Activated T-cell treated with anti-CD3 and anti-CD28 coated beads, Interleukin-2, amount 50 U/mL, for 24 hours (primary cell): ENCODE data around the gene AADACL4.

ENCODE experiments used
- DNase-seq: peaks from one replicate; pipeline ENCODE4 v3.0.0-alpha.2; 2020
- H3K27ac Mint-ChIP-seq: 2 replicates; pipeline ENCODE4 v1.8.0; 2020; ENCODE audit warnings: mild to moderate bottlenecking, mixed read lengths
- H3K27me3 Mint-ChIP-seq: 2 replicates; pipeline ENCODE4 v1.8.0; 2020; ENCODE audit warnings: mixed read lengths
- H3K36me3 Mint-ChIP-seq: 2 replicates; pipeline ENCODE4 v1.8.0; 2020; ENCODE audit warnings: low read depth, mixed read lengths
- H3K4me1 Mint-ChIP-seq: 2 replicates; pipeline ENCODE4 v1.8.0; 2020; ENCODE audit warnings: low read depth, mixed read lengths
- H3K4me3 Mint-ChIP-seq: 2 replicates; pipeline ENCODE4 v1.8.0; 2020; ENCODE audit warnings: mild to moderate bottlenecking, moderate library complexity, mixed read lengths
- H3K9me3 Mint-ChIP-seq: 2 replicates; pipeline ENCODE4 v1.8.0; 2020; ENCODE audit warnings: mixed read lengths

Gene AADACL4

GRCh38 chr1:12617511-12617900 is 26.4 kb upstream of the AADACL4 start:
- peak overlapping the region; percentile 95 for H3K4me3 Mint-ChIP-seq
- peak overlapping the region; percentile 96 for H3K27ac Mint-ChIP-seq
- peaks cover 70% of the 10 kb centered on the region for H3K4me1 Mint-ChIP-seq
- peaks cover 41% of the 10 kb centered on the region for H3K36me3 Mint-ChIP-seq
- no peaks in the 10 kb centered on the region for H3K27me3 Mint-ChIP-seq
- H3K9me3 Mint-ChIP-seq, result no peaks in the 10 kb centered on the region
- no peak for DNase-seq

DNA sequence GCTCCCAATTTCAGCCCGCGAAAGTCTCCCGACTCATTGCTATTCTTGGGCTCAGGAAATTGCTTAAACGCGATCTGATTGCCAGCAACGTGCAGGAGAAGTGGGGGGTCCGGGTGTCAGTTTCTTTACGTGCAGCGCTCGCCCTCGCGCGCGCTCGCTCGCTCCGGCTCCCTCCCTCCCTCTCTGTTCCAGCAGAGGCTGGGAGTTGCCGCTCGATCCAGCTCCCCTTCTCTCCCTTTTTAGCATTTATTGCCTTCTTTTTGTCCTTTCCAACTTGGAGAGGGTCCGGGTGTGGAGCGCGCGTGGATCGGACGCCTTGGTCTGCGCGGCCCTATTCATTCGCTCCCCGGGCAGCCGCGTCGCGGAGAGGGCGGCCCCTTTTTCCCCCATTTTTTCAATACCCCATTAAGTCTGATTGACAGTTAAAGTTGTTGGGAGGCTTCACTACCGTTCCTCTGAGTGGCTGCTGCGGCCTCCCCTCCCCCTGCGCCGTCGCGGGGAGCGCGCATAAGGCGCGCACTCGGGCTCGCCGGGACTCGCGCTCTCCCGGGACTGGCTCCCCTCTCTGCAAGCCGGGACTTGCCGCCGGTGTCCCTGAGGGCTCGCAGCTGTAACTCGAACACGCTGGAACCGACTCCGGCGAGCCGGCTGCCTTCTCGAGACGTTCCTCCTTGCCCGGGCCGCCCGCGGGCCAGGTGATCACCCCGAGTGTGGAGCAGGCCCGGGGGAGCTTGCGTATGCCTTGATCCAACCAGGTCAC is 25.8 kb upstream of the AADACL4 start, which contains the start of gene DHRS3:
Gene DHRS3, minus strand, starts transcription at position 310 of the 760 bp plus-strand sequence. CDS start 862 bp downstream, outside the sequence.
- peak within 1 kb of the TSS; percentile 96 for H3K27ac Mint-ChIP-seq
- no peaks in the 10 kb centered on the region for H3K9me3 Mint-ChIP-seq
- DNase-seq, result peak; percentile 80
- peaks cover 66% of the 10 kb centered on the region for H3K4me1 Mint-ChIP-seq
- H3K27me3 Mint-ChIP-seq, result no peaks in the 10 kb centered on the region
- peak within 1 kb of the TSS; percentile 95 for H3K4me3 Mint-ChIP-seq
- H3K36me3 Mint-ChIP-seq, result peaks cover 35% of the 10 kb centered on the region

- Mint-ChIP-seq H3K27me3 (no peaks in the 10 kb centered on the region), H3K36me3 (peaks cover 30% of the 10 kb centered on the region), H3K4me3 (peak overlapping the region; percentile 95), H3K4me1 (peaks cover 63% of the 10 kb centered on the region), H3K27ac (peak overlapping the region; percentile 96), H3K9me3 (no peaks in the 10 kb centered on the region)
- DNase-seq, result no peak
Measured at GRCh38 chr1:12618661-12618964, 25.3 kb upstream of the AADACL4 start.

DNA sequence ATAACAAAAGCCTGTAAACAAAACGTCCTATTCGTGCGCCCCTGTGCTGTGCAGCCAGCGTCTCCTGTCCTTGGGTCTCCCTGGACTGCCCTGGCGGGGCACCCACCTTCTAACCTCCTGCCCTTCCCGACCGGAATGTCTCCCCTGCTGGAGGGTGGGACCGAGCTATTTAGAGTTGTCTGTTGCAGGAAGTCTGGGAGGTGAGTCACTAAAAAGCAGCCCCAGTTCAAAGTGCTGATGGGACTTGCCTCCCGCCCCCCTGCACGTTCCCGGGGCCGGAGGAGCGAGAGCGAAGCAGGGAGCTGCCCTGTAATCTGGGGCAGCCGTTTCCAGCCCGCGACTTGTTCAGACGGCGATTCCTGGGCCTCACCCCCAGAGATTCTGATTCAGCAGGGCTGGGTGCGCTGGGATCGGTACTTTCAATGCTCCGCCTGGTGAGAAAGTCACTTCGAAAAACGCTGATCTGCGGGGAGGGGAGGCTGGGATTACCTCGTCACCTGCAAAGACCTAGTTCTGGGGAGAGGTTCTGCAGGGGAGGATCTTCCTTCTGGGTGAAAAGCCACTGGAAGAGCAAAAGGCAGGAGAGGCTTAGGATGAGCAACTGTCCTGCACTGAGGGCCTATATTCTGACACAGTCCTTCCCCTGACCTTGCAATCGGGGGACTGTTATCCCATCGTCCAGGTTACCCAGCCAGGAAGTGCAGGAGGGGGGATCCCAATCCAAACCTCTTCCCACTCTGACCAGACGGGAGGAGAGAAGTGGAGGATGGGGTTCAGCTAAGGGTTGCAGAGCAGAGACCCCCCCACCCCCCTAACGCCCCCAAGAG is 24.7 kb upstream of the AADACL4 start:
- H3K9me3 Mint-ChIP-seq, result no peaks in the 10 kb centered on the region
- peaks cover 30% of the 10 kb centered on the region for H3K36me3 Mint-ChIP-seq
- peak; percentile 78 for DNase-seq
- H3K27me3 Mint-ChIP-seq, result no peaks in the 10 kb centered on the region
- peaks cover 59% of the 10 kb centered on the region for H3K4me1 Mint-ChIP-seq
- H3K4me3 Mint-ChIP-seq, result peak overlapping the region; percentile 95
- H3K27ac Mint-ChIP-seq, result peak overlapping the region; percentile 96

DNA sequence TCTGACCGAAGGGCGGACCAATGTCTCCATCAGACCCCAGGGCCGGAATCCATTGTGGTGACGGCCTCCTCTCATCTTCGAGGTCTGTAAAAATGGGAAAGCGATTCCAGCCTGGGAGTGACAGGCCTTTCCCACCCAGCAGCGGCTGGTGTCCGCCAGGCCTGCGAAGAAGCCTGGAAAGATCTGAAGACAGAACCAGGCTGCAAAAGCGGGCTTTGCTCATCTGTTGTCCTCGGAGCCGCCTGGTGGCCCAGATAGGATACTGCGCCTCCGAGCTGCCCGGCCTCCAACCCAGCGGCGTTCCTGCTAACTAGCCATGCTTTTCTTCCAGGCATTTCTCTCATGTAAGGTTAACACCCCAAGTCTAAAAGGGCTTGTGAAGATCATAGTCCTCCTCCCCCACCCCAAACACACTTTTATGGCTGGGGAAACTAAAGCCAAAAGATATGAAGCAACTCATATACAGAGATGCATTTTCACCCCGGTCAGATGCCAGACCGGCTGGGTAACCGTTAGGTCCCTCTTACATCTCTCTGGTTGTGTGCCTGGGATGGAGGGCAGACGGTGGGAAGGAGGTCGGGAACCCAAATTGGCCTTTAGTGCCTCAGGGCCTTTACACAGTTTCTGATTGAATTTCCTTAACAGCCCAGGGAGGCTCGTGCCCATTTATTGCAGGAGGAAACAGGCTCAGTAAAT is 23.9 kb upstream of the AADACL4 start:
- H3K4me1 Mint-ChIP-seq, result peaks cover 52% of the 10 kb centered on the region
- no peaks in the 10 kb centered on the region for H3K27me3 Mint-ChIP-seq
- DNase-seq, result peak; percentile 86
- H3K36me3 Mint-ChIP-seq, result peaks cover 23% of the 10 kb centered on the region
- peak overlapping the region; percentile 96 for H3K27ac Mint-ChIP-seq
- peak overlapping the region; percentile 95 for H3K4me3 Mint-ChIP-seq
- no peaks in the 10 kb centered on the region for H3K9me3 Mint-ChIP-seq

GRCh38 chr1:12620488-12620865 is 23.4 kb upstream of the AADACL4 start:
- Mint-ChIP-seq H3K36me3 (peaks cover 19% of the 10 kb centered on the region), H3K4me1 (peaks cover 46% of the 10 kb centered on the region), H3K4me3 (peak overlapping the region; percentile 95), H3K9me3 (no peaks in the 10 kb centered on the region), H3K27me3 (no peaks in the 10 kb centered on the region), H3K27ac (peak overlapping the region; percentile 34)
- peak; percentile 55 for DNase-seq

- no peaks in the 10 kb centered on the region for H3K27me3 Mint-ChIP-seq
- peak overlapping the region; percentile 95 for H3K4me3 Mint-ChIP-seq
- no peak overlapping the region for H3K27ac Mint-ChIP-seq
- peaks cover 42% of the 10 kb centered on the region for H3K4me1 Mint-ChIP-seq
- H3K36me3 Mint-ChIP-seq, result peaks cover 14% of the 10 kb centered on the region
- no peak for DNase-seq
- no peaks in the 10 kb centered on the region for H3K9me3 Mint-ChIP-seq
Measured at GRCh38 chr1:12620931-12621330, 23.0 kb upstream of the AADACL4 start.

DNA sequence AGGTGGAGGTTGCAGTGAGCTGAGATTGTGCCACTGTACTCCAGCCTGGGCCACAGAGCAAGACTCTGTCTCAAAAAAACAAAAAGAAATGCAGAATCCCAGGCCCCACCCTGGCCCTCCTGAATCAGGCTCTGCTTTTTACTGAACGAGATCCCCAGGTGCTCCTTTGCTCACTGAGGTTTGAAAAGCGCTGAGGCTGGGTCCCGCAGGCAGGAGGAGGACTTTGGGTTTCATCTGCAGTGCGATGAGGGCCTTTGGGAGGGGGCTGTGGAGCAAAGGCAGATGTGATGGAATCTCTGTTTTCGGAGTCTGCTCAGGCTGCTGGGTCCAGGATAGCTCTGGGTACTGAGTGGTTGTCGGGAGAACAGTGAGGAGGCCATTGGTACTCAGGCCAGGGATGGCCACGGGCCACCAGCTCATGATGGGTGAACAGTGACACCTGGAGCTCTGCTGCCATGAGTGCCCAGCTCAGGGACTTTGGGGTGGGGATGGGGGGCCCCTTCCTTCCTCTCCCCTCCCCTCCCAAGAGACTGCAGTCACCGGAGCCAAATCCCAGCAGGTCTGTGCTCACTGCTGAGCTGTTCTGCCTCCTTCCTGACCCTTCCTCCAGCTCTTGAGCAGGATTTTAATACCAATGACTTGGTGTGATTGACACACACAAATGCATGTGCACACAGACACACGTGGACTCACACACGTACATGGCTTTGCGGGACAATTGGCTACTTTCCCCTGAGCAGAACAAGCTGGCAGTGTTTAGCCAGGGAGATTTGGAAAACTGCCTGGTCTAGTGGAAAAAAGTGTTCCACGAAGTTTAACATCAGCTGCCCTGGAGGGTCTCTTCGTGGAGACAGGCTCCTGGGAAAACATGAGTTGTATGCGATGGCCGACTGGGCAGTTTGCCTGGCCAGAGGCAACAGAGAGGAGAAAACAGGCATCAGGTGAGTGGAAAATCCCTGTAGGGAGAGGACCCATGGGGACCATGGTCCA is 22.2 kb upstream of the AADACL4 start:
- no peak for DNase-seq
- no peak overlapping the region for H3K27ac Mint-ChIP-seq
- H3K9me3 Mint-ChIP-seq, result no peaks in the 10 kb centered on the region
- peaks cover 7% of the 10 kb centered on the region for H3K36me3 Mint-ChIP-seq
- H3K4me3 Mint-ChIP-seq, result no peak overlapping the region
- no peaks in the 10 kb centered on the region for H3K27me3 Mint-ChIP-seq
- peaks cover 37% of the 10 kb centered on the region for H3K4me1 Mint-ChIP-seq

DNA sequence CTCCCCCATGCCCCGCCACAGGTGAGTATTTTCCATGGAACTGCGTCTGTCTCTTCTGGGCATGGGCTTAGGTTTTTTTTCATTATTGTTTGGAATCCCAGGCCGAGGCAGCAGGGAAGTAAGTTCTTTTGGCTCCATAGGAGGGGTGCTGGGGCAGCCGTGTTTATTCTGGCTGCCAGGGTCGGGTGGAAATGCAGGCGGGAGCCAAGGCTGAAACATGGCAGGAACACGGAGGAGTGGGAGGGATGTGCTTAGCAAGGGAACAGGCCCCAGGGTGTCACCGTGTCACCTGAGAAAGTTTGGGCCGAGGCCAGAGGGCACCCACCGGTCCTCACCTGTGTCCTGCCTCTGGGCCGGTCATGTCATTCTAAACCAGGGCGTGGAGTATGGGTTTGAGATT is 21.4 kb upstream of the AADACL4 start:
- Mint-ChIP-seq H3K4me1 (peaks cover 45% of the 10 kb centered on the region), H3K9me3 (no peaks in the 10 kb centered on the region), H3K27me3 (no peaks in the 10 kb centered on the region), H3K36me3 (peaks cover 4% of the 10 kb centered on the region), H3K27ac (no peak overlapping the region), H3K4me3 (no peak overlapping the region)
- no peak for DNase-seq

GRCh38 chr1:12625276-12625675 is 18.6 kb upstream of the AADACL4 start:
- Mint-ChIP-seq H3K4me1 (peaks cover 23% of the 10 kb centered on the region), H3K27ac (no peak overlapping the region), H3K9me3 (no peaks in the 10 kb centered on the region), H3K36me3 (no peaks in the 10 kb centered on the region), H3K4me3 (no peak overlapping the region), H3K27me3 (no peaks in the 10 kb centered on the region)
- no peak for DNase-seq

GRCh38 chr1:12626888-12627287 is 17.0 kb upstream of the AADACL4 start:
- no peak for DNase-seq
- no peaks in the 10 kb centered on the region for H3K36me3 Mint-ChIP-seq
- H3K27me3 Mint-ChIP-seq, result no peaks in the 10 kb centered on the region
- H3K4me1 Mint-ChIP-seq, result peaks cover 13% of the 10 kb centered on the region
- H3K9me3 Mint-ChIP-seq, result no peaks in the 10 kb centered on the region
- H3K4me3 Mint-ChIP-seq, result no peak overlapping the region
- no peak overlapping the region for H3K27ac Mint-ChIP-seq

- H3K27me3 Mint-ChIP-seq, result no peaks in the 10 kb centered on the region
- DNase-seq, result no peak
- H3K4me3 Mint-ChIP-seq, result no peak overlapping the region
- H3K4me1 Mint-ChIP-seq, result peaks cover 12% of the 10 kb centered on the region
- H3K36me3 Mint-ChIP-seq, result no peaks in the 10 kb centered on the region
- H3K9me3 Mint-ChIP-seq, result no peaks in the 10 kb centered on the region
- H3K27ac Mint-ChIP-seq, result no peak overlapping the region
Measured at GRCh38 chr1:12627296-12627695, 16.6 kb upstream of the AADACL4 start.

DNA sequence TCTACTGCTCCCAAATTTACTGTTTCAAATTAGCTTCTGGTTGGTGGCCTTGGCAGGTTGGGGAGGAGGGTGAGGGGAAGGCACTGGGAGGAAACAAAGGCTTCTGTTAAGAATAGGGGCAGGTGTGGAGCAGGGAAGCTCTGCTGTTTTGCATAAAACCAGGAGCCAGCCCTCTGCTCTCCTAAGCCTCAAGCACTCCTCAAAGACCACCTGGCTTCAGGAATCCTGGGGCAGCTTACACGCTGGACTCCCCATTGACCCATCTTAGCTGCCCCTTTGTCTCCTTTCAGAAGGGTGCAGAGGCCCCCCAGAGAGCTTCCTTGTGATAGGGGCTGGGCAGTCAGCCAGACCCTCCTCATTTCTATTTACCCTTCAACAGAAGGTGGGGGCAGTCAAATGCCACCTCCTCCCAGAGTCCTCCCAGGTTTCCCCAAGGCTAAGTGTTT is 14.4 kb upstream of the AADACL4 start:
- no peak overlapping the region for H3K27ac Mint-ChIP-seq
- no peak overlapping the region for H3K4me3 Mint-ChIP-seq
- no peak for DNase-seq
- H3K36me3 Mint-ChIP-seq, result no peaks in the 10 kb centered on the region
- H3K27me3 Mint-ChIP-seq, result no peaks in the 10 kb centered on the region
- H3K4me1 Mint-ChIP-seq, result peaks cover 12% of the 10 kb centered on the region
- no peaks in the 10 kb centered on the region for H3K9me3 Mint-ChIP-seq
